Measurements from ENCODE around the gene ABCA9. TPM values are rescaled to one million over a fixed set of nuclear protein-coding genes. Genes with fewer than 3 reads are reported as not detected.
"Not testable (repeated sequence)": the region's sequence is repeated elsewhere in the genome, so short reads cannot be mapped to it uniquely, and the experiment has no call there.

ABCA9 gene
- total RNA-seq, 1 experiment from 2014 or later, result not detected

DNA sequence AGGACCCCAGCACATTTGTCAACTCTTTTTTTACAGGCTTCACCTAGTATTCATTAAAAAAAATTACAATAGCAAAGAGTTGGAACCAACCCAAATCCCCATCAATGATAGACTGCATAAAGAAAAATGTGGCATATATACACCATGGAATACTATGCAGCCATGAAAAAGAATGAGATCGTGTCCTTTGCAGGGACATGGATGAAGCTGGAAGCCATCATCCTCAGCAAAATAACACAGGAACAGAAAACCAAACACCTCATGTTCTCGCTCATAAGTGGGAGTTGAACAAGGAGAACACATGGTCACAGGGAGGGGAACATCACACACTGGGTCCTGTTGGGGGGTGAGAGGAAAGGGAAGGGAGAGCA lies 116.9 kb downstream of the ABCA9 start:
- CTCF ChIA-PET; ATAC-seq; POLR2A ChIA-PET; H3K27ac Mint-ChIP-seq; H3K9me3 Mint-ChIP-seq; DNase-seq (ENCODE audit: low spot score); H3K4me3 Mint-ChIP-seq; H3K36me3 Mint-ChIP-seq; H3K4me1 Mint-ChIP-seq; H3K27me3 Mint-ChIP-seq (ENCODE audit: low read depth): not testable (repeated sequence)

GRCh38 chr17:68943123-68943811 lies 117.5 kb downstream of the ABCA9 start:
- DNase-seq (ENCODE audit: low spot score) (no peak), ATAC-seq (no peak)
- TF ChIP-seq CTCF (IDR thresholded peaks at IDR 0.05), result no peak
- TF ChIP-seq FOXJ3 (CRISPR knock-in tag; IDR thresholded peaks at IDR 0.05; ENCODE audit: borderline replicate concordance), result no peak
- TF ChIP-seq ERG (CRISPR knock-in tag; IDR thresholded peaks at IDR 0.05), result no peak
- TF ChIP-seq MLX (CRISPR knock-in tag; IDR thresholded peaks at IDR 0.05), result no peak
- no peak for TF ChIP-seq NR1H2 (CRISPR knock-in tag; IDR thresholded peaks at IDR 0.05)
- no peak for TF ChIP-seq NFE2L1 (CRISPR knock-in tag; IDR thresholded peaks at IDR 0.05)
- TF ChIP-seq FOXK1 (CRISPR knock-in tag; IDR thresholded peaks at IDR 0.05), result no peak
- TF ChIP-seq SOX15 (CRISPR knock-in tag; IDR thresholded peaks at IDR 0.05), result no peak
- no peak for TF ChIP-seq MAX (CRISPR knock-in tag; IDR thresholded peaks at IDR 0.05)
- no peak for TF ChIP-seq ZNF121 (CRISPR knock-in tag; IDR thresholded peaks at IDR 0.05)
- TF ChIP-seq NFATC4 (CRISPR knock-in tag; IDR thresholded peaks at IDR 0.05), result no peak
- no peak for TF ChIP-seq NR2C2 (CRISPR knock-in tag; IDR thresholded peaks at IDR 0.05)
- TF ChIP-seq, protein P1, sequence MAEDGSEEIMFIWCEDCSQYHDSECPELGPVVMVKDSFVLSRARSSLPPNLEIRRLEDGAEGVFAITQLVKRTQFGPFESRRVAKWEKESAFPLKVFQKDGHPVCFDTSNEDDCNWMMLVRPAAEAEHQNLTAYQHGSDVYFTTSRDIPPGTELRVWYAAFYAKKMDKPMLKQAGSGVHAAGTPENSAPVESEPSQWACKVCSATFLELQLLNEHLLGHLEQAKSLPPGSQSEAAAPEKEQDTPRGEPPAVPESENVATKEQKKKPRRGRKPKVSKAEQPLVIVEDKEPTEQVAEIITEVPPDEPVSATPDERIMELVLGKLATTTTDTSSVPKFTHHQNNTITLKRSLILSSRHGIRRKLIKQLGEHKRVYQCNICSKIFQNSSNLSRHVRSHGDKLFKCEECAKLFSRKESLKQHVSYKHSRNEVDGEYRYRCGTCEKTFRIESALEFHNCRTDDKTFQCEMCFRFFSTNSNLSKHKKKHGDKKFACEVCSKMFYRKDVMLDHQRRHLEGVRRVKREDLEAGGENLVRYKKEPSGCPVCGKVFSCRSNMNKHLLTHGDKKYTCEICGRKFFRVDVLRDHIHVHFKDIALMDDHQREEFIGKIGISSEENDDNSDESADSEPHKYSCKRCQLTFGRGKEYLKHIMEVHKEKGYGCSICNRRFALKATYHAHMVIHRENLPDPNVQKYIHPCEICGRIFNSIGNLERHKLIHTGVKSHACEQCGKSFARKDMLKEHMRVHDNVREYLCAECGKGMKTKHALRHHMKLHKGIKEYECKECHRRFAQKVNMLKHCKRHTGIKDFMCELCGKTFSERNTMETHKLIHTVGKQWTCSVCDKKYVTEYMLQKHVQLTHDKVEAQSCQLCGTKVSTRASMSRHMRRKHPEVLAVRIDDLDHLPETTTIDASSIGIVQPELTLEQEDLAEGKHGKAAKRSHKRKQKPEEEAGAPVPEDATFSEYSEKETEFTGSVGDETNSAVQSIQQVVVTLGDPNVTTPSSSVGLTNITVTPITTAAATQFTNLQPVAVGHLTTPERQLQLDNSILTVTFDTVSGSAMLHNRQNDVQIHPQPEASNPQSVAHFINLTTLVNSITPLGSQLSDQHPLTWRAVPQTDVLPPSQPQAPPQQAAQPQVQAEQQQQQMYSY (CRISPR knock-in tag; IDR thresholded peaks at IDR 0.05), result no peak
- TF ChIP-seq OVOL2 (CRISPR knock-in tag; IDR thresholded peaks at IDR 0.05; ENCODE audit: borderline replicate concordance), result no peak
- TF ChIP-seq ZNF532 (CRISPR knock-in tag; IDR thresholded peaks at IDR 0.05; ENCODE audit: borderline replicate concordance), result no peak
- TF ChIP-seq EMX1 (CRISPR knock-in tag; IDR thresholded peaks at IDR 0.05), result no peak
- no peak for TF ChIP-seq CREB1 (CRISPR knock-in tag; IDR thresholded peaks at IDR 0.05)
- TF ChIP-seq, protein P2, sequence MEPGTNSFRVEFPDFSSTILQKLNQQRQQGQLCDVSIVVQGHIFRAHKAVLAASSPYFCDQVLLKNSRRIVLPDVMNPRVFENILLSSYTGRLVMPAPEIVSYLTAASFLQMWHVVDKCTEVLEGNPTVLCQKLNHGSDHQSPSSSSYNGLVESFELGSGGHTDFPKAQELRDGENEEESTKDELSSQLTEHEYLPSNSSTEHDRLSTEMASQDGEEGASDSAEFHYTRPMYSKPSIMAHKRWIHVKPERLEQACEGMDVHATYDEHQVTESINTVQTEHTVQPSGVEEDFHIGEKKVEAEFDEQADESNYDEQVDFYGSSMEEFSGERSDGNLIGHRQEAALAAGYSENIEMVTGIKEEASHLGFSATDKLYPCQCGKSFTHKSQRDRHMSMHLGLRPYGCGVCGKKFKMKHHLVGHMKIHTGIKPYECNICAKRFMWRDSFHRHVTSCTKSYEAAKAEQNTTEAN (CRISPR knock-in tag; IDR thresholded peaks at IDR 0.05), result no peak
- Mint-ChIP-seq H3K36me3 (no peaks in the 10 kb centered on the region), H3K4me3 (no peak overlapping the region), H3K27ac (no peak overlapping the region), H3K27me3 (ENCODE audit: low read depth) (no peaks in the 10 kb centered on the region), H3K4me1 (peaks cover 5% of the 10 kb centered on the region; the same call in 1 of the 2 replicates), H3K9me3 (peaks cover 9% of the 10 kb centered on the region)
- CTCF ChIA-PET, result no interaction called here
- POLR2A ChIA-PET, result no interaction called here
